Sciatic nerve (tissue), 2 donors: ENCODE results near the gene GPR171. TPM values are rescaled to one million over a fixed set of nuclear protein-coding genes. Genes with fewer than 3 reads are reported as not detected.
"Not testable (repeated sequence)": the region's sequence is repeated elsewhere in the genome, so short reads cannot be mapped to it uniquely, and the experiment has no call there.

Experiments
- ATAC-seq: fragments of 200-7000 bp; cut with Tn5 transposase; one replicate; pipeline ENCODE4 v1.9.1; 2020; ENCODE audit warnings: mild to moderate bottlenecking, moderate library complexity
- DNase-seq: peaks from one replicate; pipeline ENCODE4 v3.0.0-alpha.2; 2020; ENCODE audit warnings: low spot score
- intact Hi-C: fragments of 100-400 bp; cut with DNase I; formaldehyde crosslinking; loops from one replicate; pipeline ENCODE4 v1.14.2; 2022
- total RNA-seq: library from RNA; stranded (reverse); fragmentation: NEBNext Ultra II Directional; extraction: Animal tissue kit (Norgen Biotek cat#: 25700); gene quantifications from one replicate; pipeline ENCODE4 v1.2.1, GENCODE V29; 2021
- donor health status: DM: no; HTN: no; CAD: no.
- donor health status: DM: no; HTN: no; CAD: no.

GPR171 gene, protein sequence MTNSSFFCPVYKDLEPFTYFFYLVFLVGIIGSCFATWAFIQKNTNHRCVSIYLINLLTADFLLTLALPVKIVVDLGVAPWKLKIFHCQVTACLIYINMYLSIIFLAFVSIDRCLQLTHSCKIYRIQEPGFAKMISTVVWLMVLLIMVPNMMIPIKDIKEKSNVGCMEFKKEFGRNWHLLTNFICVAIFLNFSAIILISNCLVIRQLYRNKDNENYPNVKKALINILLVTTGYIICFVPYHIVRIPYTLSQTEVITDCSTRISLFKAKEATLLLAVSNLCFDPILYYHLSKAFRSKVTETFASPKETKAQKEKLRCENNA
- 1.6 TPM for total RNA-seq

DNA sequence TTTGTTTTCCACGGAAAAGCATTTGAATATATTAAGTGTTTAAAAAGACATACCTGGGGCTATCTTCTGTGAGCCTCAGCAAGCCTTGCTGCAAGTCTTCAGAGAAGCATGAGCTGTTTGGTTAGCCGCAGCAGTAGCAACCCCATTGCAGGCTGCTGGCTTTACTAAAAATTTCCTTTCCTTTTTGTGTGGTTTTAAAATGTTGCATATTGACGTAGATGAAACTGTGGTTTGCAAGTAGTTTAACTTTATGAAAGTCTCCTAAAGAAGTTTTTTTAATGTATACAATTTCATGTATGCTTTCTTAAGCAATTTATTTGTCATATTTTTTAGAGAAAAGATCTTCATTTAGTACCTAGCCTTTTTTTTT lies at the start of gene GPR171:
TSS of gene GPR171 (minus strand) at position 166 of the 370 bp plus-strand sequence. CDS start 3,830 bp downstream, outside the sequence.
- intact Hi-C loops, result no loop called here
- no peak for ATAC-seq

DNA sequence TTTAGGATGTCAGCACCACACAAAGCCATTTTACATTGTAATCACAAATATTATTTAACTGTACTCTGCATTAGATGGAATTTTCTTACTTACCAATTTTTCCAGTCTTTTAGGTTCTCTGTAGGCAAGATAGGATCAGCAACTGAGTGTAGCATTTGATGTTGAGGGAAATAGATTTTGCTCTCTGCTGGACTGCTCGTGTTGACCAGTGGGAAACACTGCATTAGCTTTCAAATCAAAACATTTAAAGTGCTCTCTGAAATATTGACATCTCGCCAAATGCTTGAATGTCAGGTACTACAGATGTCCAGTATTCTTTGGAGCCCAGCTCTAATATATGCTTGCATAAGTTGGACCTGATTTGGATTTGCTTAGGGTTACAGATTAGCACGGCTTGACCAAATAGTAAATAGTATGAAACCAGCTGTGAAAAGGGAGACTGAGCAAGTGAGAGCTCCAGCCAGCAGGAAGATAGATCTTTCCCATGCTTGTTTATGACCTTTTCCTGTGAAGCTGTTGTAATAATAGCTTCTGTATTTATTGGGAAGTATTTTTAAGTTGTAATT lies 45.8 kb upstream of the GPR171 start:
- ATAC-seq, result peak; percentile 41
- intact Hi-C loops, result no loop called here

More for the DNA sequence above, at the start of gene GPR171:
- no peak for DNase-seq

DNA sequence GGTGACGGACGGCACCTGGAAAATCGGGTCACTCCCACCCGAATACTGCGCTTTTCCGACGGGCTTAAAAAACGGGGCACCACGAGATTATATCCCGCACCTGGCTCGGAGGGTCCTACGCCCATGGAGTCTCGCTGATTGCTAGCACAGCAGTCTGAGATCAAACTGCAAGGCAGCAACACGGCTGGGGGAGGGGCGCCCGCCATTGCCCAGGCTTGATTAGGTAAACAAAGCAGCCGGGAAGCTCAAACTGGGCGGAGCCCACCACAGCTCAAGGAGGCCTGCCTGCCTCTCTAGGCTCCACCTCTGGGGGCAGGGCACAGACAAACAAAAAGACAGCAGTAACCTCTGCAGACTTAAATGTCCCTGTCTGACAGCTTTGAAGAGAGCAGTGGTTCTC lies 39.0 kb upstream of the GPR171 start:
- DNase-seq, intact Hi-C loops, ATAC-seq: not testable (repeated sequence)

More for the DNA sequence above, 45.8 kb upstream of the GPR171 start:
- no peak for DNase-seq

DNA sequence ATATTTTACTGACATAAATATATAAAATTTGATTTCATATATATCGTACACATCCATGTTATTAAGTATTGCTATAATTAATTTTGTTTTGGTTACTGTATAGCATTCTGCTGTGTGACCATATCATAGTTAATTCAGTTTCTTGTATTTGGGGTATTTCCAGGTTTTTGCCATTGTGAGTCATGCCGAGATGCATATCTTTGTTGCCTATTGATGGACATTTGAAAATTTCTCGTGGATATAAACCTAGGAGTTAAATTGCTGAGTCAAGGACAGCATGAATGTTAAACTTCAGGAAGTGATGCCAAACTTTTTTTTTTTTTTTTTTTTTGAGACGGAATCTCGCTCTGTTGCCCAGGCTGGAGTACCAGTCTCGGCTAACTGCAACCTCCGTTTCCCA lies 33.7 kb upstream of the GPR171 start:
- no peak for DNase-seq
- ATAC-seq, result no peak
- intact Hi-C loops, result no loop called here

DNA sequence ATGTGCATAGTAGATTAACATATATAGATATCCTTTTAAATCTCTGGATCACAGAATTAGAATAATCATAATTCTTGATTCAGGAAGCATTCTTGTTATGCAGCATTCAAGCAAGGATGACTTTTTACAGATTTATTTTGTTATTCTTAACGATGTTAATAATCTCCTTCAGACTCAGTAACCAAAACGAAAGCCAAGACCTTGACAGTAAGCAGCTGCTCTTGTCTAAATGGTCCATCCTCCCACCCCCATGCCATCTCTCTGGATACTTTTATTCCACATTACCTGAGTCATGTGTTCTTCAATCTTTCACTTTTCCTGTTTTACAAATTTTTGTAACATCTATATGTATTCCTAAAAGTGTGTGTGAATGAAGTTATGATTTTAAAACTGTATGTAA lies 33.3 kb upstream of the GPR171 start:
- intact Hi-C loops, result no loop called here
- ATAC-seq (no peak), DNase-seq (no peak)

DNA sequence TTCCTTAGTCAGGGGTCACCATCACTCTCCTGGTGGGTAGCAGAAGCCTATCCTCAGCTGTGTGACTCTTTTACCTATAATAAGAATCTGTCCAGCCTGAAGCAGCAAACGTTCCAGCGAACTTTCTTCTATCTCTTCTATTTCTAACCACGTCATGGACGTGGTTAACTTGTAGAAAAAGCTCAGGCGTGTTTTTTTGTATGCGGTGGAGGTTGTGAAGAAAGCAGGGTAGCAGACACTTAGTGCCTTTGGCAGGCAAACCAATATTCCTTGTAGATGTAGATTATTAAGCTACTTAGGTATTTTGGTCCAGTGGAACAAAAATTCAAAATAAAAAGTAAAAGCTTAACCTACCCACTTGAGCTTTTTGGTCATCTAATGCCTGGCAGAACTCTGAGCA lies 31.8 kb upstream of the GPR171 start:
- DNase-seq, result no peak
- intact Hi-C loops, result no loop called here
- ATAC-seq, result no peak

DNA sequence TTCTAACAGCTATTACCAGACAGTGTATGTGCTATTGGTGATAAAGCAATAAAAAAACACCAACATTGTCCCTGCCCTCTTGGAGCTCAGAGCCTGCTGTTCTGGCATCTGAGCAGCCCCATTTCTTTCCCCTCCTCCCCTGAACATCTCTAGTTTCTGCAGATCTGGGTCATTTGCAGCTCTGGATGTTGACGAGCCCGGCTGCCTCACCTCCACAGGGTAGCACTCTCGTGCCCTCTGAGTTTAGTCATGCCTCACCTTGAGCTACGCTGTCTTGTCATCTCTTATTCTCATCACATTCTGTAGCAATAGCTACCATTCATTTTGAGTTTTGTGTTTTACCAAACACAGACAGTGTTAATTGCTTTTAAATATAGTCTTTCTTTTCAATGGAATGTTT lies 30.0 kb upstream of the GPR171 start:
- DNase-seq (no peak), ATAC-seq (no peak)
- intact Hi-C loops, result no loop called here

DNA sequence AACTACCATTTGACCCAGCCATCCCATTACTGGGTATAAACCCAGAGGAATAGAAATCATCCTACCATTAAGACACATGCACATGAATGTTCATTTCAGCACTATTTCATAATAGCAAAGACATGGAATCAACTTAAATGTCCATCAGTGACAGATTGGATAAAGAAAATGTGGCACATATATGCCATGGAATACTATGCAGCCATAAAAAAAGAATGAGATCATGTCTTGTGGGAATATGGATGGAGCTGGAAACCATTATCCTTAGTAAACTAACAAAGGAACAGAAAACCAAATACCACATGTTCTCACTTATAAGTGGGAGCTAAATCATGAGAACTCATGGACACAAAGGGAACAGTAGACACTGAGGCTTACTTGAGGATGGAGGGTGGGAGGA lies 29.4 kb upstream of the GPR171 start:
- DNase-seq, intact Hi-C loops, ATAC-seq: not testable (repeated sequence)

DNA sequence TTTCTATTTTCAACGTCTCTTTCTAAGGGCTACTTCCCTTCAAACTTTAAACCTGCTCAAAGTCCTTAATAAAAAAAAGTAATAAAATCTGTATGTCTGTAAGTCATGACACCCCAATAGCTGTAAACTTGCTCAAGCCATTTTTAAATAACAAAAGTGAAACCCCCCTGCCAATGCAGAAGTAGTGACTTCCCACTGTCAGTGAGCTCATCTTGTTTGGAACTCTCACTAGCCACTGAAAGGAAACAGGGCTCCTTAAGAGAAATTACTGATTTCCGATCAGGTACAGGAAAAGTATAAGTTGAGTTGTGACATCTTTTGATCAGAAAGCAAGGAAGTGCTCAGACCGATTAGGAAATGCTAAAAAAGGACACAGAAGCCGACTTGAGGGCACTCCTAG lies 27.6 kb upstream of the GPR171 start:
- intact Hi-C loops, result no loop called here
- ATAC-seq (no peak), DNase-seq (no peak)

DNA sequence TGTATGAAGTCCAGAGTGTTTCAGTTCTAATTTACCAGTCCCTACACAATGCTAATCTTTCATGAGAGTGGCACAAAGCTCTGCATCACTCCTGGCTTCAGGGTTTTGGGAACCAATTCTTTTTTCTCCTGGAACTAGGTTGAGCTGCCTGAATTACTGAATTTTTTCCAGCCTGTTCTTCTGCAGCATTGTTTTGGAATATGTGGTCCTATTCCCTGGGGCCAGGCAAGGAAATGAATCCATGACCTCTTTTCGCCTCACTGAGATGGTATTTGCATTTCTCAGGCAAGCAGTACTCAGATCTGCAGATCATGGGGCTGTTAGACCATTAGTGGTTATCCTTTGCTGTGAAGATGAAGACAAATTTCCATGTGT lies 25.6 kb upstream of the GPR171 start:
- ATAC-seq, result peak; percentile 68
- intact Hi-C loops, result loop anchor here (10.0 kb wide), 1 partner anchor 56 kb away; no protein-coding TSS in a partner anchor

DNA sequence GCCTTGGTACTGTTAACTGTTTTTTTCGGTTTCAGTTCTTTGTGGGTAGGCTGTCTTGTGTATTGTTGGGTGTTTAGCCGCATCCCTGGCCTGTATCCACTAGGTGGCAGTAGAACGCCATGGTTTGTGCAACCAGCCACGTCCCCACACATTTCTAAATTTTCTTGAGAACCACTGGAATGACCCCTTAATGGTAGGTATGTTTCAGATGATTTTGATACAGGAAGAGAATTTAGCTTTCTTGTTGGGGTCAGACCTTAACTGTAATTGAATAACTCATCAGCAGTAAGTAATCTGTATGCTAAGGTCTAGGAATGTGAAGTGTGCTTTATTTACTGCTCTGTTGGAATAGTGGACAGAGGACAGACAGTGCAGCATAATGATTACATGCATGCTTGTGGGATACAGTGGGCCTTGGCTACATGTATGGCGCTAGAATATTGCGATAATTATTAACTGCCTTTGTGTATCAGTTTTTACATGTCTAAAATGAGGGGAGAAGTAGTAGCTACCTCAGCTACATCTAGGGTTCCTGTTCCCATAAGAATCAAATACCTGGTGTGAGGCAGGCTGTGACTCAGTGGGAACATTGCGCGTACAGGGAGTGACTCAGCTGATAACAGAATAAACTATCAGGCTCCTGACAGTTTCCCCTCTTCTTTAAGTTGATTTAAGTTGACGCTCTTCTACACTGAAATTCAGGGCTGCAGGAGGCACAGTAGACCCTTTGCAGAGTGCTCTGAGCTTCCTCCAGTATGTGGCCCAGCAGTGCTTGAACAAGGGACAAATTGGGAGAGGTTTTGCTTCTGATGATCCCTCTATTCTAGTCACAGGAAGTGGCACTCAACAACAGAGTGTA lies 25.0 kb upstream of the GPR171 start:
- DNase-seq (peak; percentile 89), ATAC-seq (peak; percentile 93)
- intact Hi-C loops, result loop anchor here (10.0 kb wide), 1 partner anchor 57 kb away; no protein-coding TSS in a partner anchor

More for the DNA sequence above, 25.6 kb upstream of the GPR171 start:
- no peak for DNase-seq

DNA sequence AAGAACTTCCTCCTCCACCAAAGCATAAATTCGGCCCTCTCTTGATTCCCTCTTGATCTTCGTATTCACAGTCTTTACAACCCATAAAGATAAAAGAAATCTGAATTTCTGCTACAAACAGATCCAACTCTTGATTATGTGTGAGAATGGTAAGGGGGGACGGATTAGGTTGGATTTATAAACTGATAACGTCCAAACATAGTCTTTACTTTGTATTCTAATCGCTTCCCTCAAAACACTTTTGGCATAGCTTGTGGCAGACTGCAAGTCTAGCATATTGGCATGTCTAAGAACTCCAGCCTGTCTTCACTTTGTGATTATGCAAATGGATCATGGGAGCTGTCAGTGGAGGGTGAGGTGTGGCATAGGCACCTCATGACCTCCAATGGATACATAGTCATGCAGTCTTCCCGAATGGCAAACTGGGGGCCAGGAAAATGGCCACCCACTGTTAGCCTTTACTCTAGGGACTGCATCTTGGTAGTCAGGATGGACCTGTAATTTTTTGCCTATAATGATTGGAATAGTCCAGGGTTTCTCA lies 24.3 kb upstream of the GPR171 start:
- intact Hi-C loops, result loop anchor here (10.0 kb wide), 1 partner anchor 57 kb away; no protein-coding TSS in a partner anchor
- ATAC-seq (peak; percentile 49), DNase-seq (no peak)

DNA sequence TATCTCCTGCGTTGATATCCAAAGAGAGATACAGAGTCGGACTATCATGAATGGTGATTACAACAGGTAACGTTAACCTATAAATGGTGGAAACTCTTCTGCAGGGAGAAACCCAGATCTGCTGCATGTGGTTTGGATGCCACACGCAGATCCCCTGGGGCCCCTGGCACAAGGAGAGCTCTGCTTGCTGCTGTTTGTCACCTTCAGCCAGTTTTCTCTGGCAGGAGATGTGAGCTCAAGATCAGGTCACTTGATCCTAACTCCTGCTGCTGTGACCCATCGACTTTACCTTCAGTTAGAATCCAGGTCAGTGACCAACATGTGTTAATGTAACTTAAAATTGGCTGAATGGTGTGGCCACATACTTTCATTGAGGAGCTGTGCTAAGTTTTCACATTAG lies 23.8 kb upstream of the GPR171 start:
- ATAC-seq (no peak), DNase-seq (no peak)
- intact Hi-C loops, result loop anchor here (10.0 kb wide), 1 partner anchor 58 kb away; no protein-coding TSS in a partner anchor

DNA sequence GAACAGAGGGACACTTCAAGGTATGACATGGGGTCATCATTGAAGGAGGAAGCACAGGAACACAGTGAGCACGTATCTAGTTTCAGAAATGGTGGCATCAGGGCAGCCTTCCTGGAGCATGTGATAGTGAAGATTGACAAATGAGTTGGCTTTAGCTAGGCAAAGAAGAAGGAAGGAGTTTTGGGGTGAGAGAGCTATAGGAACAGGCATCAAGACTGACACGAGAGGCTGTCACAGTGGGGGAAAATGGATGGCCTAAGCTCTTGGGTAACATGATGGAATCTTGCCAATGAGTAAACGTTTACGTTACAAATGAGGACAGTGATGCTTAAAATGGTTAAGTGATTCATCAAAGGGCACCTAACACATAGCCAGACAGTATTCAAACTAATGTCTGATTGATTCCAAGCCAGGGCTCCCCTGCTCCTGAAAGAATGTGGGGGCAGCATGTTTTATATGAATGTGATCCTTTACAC lies 23.1 kb upstream of the GPR171 start:
- ATAC-seq, result no peak
- intact Hi-C loops, result loop anchor here (10.0 kb wide), 1 partner anchor 59 kb away; no protein-coding TSS in a partner anchor
- no peak for DNase-seq

DNA sequence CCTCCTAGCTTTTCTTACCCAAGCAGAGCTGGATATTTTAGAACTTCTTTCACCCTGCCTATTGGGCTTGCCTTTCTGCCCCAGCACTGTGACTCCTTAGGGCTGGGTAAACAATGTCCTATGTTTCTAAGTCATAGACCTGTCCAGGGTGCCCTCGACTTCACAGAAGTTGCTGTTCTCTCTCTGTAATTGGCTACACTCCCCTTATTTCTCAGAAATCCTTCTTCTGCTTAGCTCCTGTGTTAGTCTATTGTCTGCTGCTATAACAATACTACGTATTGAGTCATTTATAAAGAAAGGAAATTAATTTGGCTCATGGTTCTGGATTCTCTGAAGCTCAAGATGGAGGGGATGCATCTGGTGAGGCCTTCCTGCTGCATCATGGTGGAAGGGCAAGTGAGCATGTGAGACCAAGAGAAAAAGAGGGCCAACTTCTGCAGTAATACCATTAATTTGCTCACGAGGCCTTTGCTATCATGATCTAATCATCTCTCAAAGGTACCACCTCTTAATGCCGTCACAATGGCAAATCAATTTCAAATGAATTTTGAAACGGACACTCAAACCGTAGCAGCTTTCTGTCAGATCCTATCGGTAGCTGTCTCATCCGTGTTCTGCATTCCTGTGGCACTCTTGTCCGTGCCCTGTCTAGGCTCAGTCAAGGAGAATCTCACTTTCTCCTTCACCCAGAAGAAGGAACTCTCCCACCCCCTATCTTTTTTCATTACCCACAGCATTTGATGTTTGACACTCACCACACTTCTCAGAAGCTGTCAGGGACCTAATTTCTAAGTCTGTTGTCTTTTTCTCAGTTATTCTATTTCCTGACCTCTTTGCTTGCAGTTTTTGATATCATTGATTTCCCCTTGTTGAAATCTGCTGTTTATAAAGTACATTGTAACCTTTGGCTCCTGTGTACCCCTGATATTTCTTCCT lies 22.3 kb upstream of the GPR171 start:
- ATAC-seq (no peak), DNase-seq (no peak)
- intact Hi-C loops, result loop anchor here (10.0 kb wide), 1 partner anchor 59 kb away; no protein-coding TSS in a partner anchor

DNA sequence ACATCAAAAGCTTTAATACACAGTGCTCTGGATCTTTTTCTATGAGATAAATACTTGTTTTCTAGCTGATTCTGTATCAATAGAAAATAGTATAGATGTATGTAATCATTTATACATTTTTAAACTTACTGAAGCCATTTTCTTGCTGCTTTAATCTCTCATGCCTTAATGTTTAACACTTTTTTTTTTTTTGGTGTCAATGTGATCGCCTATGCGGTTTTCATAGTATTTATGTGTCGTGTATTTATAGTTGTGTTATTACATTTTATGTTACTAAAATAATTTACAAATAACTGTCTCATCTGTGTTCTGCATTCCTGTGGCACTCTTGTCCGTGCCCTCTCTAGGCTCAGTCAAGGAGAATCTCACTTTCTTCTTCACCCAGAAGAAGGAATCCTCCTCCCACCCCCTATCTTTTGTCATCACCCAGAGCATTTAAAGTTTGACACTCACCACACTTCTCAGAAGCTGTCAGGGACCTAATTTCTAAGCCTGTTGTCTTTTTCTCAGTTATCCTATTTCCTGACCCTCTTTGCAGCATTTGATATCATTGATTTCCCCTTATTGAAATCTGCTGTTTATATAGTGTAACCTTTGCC lies 21.4 kb upstream of the GPR171 start:
- DNase-seq (no peak), ATAC-seq (no peak)
- intact Hi-C loops, result loop anchor here (10.0 kb wide), 1 partner anchor 60 kb away; no protein-coding TSS in a partner anchor

DNA sequence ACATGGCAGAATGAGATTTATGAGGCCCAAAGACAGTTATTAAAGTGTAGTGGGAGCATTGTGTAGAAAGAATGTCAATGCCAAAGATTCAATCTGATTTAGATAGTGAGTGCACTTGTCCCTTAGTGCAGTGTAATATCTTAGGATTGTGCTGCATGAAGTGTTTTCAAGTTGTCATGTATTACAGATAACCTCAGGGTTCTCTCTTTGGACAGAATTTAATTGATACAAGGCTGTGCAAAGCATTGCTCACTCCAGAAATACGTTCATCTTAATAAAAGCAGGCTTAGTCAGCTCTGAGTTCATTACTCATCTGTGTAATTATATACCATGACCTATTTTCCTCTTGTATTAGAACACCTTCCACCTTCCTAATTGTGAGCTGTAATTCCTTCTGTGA lies 16.0 kb upstream of the GPR171 start:
- intact Hi-C loops, result no loop called here
- DNase-seq (no peak), ATAC-seq (no peak)

DNA sequence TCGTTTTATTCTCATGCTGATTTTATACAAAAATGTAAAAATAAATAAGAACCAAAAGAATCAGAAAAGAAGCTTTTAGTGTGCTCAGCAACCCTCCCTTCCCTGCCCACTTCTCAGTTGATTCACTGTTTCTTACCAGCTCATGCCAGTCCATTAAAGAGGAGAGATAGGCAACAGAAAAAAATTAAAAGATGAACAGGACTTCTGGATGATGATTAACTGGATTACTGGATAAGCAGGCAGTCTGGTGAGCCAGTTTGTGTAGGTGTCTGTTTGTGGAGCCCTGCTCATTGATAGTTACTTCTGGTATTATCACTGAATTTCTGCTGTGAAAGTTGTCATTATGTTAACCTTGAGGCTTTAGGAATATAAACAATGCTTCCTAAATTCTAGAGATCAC lies 15.1 kb upstream of the GPR171 start:
- DNase-seq, result no peak
- intact Hi-C loops, result no loop called here
- no peak for ATAC-seq
